NCI-H2227 (cell line): Measurements from ENCODE around the gene MAML3.
A peak's percentile ranks its signal among the peaks of the same experiment; 100 is the strongest.

ENCODE experiments used
- DNase-seq: peaks from one replicate; lab custom pipeline; 2025; ENCODE audit not compliant: unreplicated experiment; lab: John Stamatoyannopoulos, UW

MAML3 gene

GRCh38 chr4:139768896-139769295 is 385.1 kb downstream of the MAML3 start:
- no peak for DNase-seq

DNA sequence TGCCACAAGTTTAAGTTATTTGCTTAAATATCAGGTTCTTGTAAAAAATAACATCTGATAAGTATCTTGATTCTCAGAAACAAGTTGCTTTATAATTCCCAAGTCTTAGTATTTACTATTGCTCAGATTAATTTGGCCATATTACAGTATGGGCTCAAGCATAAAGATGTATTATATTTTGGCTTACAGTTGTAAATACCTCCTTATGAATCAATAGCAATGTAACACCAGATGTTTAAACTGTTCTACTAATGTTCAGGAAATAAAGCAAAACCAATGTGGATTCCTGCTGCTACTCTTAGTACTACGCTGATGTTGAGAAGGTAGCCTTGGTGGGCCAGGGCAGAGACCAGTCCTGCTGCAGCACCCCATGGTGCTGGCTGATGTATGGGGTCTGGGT is 385.6 kb downstream of the MAML3 start:
- no peak for DNase-seq

- no peak for DNase-seq
Measured at GRCh38 chr4:139767585-139767984, 386.4 kb downstream of the MAML3 start.

GRCh38 chr4:139767168-139767567 is 386.8 kb downstream of the MAML3 start:
- no peak for DNase-seq

- DNase-seq: no peak
Measured at GRCh38 chr4:139764686-139765310, 389.2 kb downstream of the MAML3 start.

- DNase-seq: no peak
Measured at GRCh38 chr4:139764182-139764581, 389.8 kb downstream of the MAML3 start.

DNA sequence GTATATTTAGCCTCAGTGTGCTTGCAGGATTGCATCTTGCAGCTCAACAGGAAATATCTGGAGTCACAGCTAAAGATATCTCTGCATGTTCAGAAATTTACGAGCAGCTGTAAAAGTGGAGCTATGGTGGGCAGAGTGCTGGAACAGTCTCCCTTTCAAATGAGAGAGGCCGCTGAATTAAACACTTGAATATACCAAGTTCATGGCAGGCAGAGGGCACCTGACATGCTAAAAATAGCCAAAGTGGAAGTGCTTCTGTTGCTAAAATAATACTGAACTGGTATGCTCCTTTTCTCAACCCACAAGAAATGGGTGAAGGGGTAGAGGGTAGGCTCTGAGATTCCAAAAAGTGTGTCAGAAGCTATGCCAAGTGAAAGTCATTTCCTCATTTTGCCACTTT is 390.3 kb downstream of the MAML3 start:
- no peak for DNase-seq

DNA sequence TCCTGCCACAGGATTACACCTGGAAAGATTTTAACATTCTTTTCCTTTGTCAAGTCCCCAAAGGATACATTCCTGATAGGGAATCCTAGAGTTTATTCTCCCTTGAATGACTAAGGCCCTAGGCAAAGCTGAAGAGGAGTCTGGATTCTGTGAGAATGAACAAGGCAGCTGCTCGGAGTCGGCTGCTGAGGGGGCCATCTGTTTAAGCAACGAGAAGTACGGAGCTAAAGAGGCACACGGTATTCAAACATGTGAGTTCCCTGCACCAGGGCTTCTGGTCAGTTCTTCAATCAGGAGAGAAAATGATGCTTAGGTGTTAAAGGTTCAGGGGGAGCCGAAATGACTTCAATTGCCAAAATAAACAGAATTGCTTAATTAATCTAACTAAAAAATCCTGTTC is 390.8 kb downstream of the MAML3 start:
- no peak for DNase-seq

DNA sequence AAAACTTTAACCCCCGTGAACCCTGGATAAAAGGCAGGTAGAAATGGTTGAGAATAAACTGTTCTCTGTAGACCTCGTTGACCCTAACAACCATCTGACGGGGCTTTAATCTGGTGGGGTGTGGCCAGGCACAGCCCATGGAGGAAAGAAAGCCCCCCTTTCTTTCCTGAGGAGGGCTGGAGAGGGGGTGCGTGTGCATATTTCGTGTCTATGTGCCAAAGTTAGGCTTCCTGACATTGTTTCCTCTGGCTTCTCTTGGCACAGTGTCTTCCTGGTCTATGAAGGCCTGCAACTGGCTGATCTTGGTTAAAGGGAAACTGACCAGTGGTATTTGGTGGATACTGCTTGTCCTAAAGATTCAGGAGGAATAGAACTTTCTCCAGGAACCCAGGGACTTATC is 391.3 kb downstream of the MAML3 start:
- DNase-seq: no peak

DNA sequence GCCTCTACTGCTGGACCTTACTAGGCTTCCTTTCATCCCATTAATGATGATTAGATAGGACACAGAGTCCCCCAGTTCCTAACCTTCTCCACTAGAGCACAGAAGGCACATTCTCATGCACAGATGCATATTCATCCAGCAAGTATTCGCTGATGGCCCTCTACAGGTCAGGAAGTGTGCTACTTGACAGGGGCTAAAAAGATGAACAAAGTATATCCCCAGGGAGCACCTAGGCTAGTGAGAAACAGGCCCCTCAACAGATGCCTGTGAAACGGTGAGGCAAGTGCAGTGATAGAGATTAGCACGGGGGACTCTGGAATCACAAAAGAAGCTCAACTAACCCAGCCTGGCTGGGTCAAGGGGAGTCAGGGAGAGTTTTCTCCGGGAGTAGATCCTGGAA is 392.5 kb downstream of the MAML3 start:
- no peak for DNase-seq

DNA sequence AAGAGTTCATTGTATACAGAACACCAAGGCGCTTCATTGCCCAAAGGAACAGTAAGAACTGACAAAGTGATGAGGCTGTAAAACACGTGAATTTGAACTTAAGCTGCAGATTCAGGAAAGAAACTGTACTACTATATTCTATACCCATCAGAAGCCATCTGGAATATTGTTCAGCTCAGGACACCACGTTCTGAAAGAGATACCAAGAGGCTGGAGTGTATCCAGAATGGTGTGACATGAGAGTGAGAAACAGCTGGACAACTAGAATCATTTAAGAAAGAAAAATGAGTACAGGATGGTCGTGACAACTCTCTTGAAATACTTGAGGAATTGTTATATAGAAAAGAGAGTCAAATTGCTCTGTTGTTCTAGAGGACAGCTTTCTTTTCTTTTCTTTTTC is 393.4 kb downstream of the MAML3 start:
- no peak for DNase-seq

DNA sequence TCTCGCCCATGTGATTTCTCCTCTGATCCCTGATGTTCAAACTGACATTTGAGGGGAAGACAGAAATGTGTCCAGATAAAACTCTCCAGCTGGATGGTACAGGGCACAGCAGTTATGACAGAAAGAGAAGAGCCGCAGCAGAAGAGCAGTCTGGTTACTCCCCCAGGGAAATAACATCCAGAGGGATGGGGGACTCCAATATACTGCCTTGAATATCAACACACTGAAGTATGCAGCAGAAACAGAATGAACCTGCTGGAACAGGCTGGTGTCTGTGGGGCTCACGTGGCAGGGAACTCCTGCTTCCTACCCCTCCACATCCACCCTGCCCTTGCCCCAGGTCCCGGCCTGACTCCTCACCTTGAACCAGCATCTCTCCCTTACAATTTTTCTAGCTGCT is 394.9 kb downstream of the MAML3 start:
- DNase-seq: no peak

- no peak for DNase-seq
Measured at GRCh38 chr4:139756391-139757180, 397.4 kb downstream of the MAML3 start.

- DNase-seq: no peak
Measured at GRCh38 chr4:139754938-139755337, 399.0 kb downstream of the MAML3 start.

DNA sequence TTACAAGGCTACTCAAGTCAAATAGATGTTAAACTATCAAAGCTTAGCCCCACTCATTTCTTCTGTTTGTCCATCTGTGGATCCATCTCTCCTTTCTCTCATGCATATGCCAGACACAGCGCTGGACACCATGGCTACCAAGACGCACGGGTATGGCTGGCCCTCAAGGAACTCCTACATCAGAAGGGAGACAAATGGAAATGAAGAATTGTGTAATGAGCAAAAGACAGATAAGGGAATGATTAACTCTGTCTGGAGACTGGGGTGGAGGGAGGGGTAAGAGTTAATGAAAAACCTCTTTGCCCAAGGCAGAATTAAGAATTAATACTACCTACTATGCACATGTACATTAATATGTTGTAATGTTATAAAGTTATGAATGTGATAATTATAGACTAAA is 400.3 kb downstream of the MAML3 start:
- no peak for DNase-seq

DNA sequence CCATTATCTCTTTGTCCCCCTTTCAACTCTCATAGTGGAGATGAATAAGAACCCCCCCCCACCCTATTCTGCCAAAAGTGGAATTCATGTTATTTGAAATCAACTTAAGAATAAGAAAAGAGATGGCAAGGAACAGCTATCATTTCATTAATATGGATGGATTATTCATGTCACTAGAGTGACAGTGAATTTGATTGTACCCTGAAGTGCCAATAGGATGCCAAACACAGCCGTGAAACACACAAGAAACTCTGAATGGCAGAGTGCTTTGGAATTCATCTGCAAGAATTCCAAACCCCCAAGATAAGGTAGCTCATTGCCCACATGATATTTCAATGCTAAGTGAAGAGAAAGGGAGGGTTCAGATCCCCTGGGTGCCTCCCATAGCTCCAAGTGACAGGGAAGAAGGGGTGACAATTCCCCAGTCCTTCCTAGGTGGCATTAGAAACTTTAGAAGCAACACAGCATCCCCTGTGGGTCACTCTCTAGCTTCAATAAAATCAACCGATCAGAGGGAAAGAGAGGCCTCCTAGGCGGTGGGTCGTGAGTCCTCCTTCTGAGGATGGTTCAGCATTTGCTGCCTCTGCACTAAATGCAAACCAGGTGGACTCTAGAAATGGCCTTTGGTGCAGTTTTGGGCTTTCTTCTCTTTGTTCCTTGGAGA is 404.0 kb downstream of the MAML3 start:
- no peak for DNase-seq

GRCh38 chr4:139749338-139749737 is 404.6 kb downstream of the MAML3 start:
- DNase-seq: no peak

- DNase-seq: peak; percentile 63
Measured at GRCh38 chr4:139746431-139747171, 407.4 kb downstream of the MAML3 start.

DNA sequence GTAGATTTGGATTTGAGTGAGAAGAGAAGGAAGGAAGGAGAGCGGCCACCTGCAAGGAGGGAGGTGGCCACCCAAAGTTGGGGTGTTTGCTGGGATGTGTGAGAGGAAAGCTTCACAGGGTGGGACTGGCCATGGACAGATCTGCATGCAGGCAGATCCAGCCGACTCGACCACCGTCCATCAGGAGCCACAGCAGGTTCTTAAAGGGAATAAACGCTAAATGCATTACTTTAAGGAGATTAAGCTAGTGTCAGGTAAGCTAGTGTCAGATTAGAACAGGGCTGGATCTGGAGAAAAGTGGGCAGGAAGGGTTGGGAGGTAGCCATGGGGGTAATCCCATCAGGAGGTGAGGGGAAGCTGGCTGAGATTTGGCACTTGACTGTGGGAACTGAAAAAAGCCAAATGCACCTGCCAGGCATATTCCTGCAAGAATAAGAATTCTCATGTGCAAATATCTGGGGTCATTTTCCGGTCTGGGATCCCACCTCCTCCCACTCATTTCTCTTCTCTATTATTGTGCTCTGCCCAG is 408.8 kb downstream of the MAML3 start:
- no peak for DNase-seq

DNA sequence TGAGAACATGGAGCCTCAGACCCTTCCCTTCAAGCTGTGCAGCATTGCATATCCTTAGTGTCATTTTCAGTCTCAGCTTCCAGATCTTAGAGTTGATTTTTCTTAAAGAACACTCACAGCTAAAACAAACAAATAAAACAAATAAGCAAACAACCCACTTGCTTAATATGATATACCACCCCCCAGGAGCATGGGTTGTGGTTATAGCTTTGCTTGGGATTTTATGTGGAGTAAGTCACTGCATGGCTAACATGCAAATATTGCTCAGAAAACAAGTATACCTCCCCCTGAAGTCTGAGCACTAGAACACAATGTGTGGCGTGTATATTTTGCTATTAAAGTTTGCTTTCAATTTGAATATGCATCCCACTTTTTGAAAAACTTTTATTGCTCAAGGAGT is 409.8 kb downstream of the MAML3 start:
- DNase-seq: no peak

DNA sequence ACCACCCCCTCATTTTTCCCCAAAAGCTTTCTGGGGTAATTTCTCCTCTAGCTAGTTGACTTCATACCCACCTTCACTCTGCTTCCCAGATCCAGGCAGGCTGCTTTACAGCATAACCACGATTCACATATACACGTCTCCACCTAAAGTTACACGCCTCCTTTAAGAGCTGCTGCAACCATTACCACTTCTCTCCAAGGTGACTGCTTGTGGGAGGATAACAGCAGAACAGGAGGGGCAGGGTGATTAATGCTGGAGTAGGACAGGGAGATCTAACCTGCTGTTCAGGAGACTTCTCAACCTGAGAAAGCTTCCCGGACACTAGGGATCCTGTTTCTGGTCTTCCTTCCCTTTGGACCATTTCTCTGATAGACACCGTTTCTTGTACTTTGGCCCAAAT is 411.0 kb downstream of the MAML3 start:
- DNase-seq: no peak
